H1 (cell line): ENCODE results near the gene GIMAP2. TPM values are rescaled to one million over a fixed set of nuclear protein-coding genes. Genes with fewer than 3 reads are reported as not detected.

Experiments
- BACH1 ChIP-seq: IDR thresholded peaks from 2 replicates; pipeline ENCODE4 v1.6.1; 2012; ENCODE audit warnings: low read length, improper control_type of control experiment
- CTBP2 ChIP-seq: IDR thresholded peaks from 2 replicates; pipeline ENCODE4 v1.7.0; 2011; ENCODE audit warnings: borderline replicate concordance, mild to moderate bottlenecking, moderate library complexity, mixed read lengths, low read length; ENCODE audit not compliant: insufficient read depth, insufficient read length
- CTCF ChIP-seq, 3 experiments: IDR thresholded peaks; 1 replicate in 2 of 3; 2 replicates in 1 of 3; pipeline versions ENCODE4 v1.5.1 to v1.6.1; 2011; ENCODE audit warnings: low read length in 3 of 3, mild to moderate bottlenecking in 3 of 3, inconsistent platforms in 2 of 3, low read depth in 1 of 3, moderate library complexity in 1 of 3; ENCODE audit not compliant: insufficient read depth in 1 of 3; ENCODE audit errors: control extremely low read depth in 1 of 3
- FOSL1 ChIP-seq: IDR thresholded peaks from 2 replicates; pipeline ENCODE4 v1.6.1; 2011; ENCODE audit warnings: mild to moderate bottlenecking, low read depth, low read length, moderate library complexity; ENCODE audit not compliant: insufficient read depth
- polyA plus RNA-seq, 7 experiments: library from polyadenylated mRNA; depleted of rRNA in 3 of 7; stranded (reverse) in 5 of 7; unstranded in 2 of 7; fragments of >200 nt in 5 of 7; fragments of 200-250 nt in 2 of 7; gene quantifications; 1 replicate in 5 of 7; 2 replicates in 1 of 7; 4 replicates in 1 of 7; pipeline versions ENCODE4 v1.2.1 to v1.2.3, GENCODE V29; 2011 to 2013; ENCODE audit warnings: missing spikeins in 2 of 7, mixed read lengths in 2 of 7
- total RNA-seq: library from RNA; stranded (reverse); fragmentation: NEBNext Ultra II Directional; extraction: Animal tissue kit (Norgen Biotek cat#: 25700); gene quantifications from 2 replicates; pipeline ENCODE4 v1.2.1, GENCODE V29; 2021

GIMAP2 gene
- total and polyA plus RNA-seq, 2 of the 8 experiments (the other 6 are each of a cell fraction or from before 2014, with no cell fraction given) = not detected

- TF ChIP-seq CTCF (IDR thresholded peaks at IDR 0.05; ENCODE audit: control extremely low read depth in 1 of 3, insufficient read depth in 1 of 3, low read depth in 1 of 3, low read length in 3 of 3) (no peak), FOSL1 (no peak), BACH1 (no peak), CTBP2 (no peak)
Measured at GRCh38 chr7:150736864-150737263, 51.4 kb downstream of the GIMAP2 start (continued).
